ENCODE data around the gene TNS4. TPM values are rescaled to one million over a fixed set of nuclear protein-coding genes. Genes with fewer than 3 reads are reported as not detected.

TNS4 gene
- total and polyA plus RNA-seq, 9 of the 15 experiments (the other 6 are each of a cell fraction or from before 2014, with no cell fraction given) = 0.04 to 0.73 (median 0.24) TPM; not detected in 1

- TF ChIP-seq RREB1 (CRISPR knock-in tag; IDR thresholded peaks at IDR 0.05) = no peak
- TF ChIP-seq GTF3C2 (IDR thresholded peaks at IDR 0.05; ENCODE audit: borderline replicate concordance, extremely low read depth, insufficient read length) = no peak
- TF ChIP-seq MBD2 (IDR thresholded peaks at IDR 0.05; ENCODE audit: borderline replicate concordance, low read depth) = no peak
- no peak for TF ChIP-seq NFXL1 (CRISPR knock-in tag; IDR thresholded peaks at IDR 0.05)
- no peak for TF ChIP-seq KLF10 (CRISPR knock-in tag; IDR thresholded peaks at IDR 0.05)
- no peak for TF ChIP-seq YY1 (IDR thresholded peaks at IDR 0.05; ENCODE audit: borderline replicate concordance in 1 of 3, control insufficient read depth in 1 of 3, extremely low read depth in 1 of 3, insufficient read depth in 3 of 3, insufficient read length in 1 of 3, insufficient replicate concordance in 2 of 3, low read depth in 1 of 3, low read length in 2 of 3)
- no peak for TF ChIP-seq KLF13 (tag; IDR thresholded peaks at IDR 0.05; ENCODE audit: borderline replicate concordance, low read depth)
- no peak for TF ChIP-seq SP1 (CRISPR knock-in tag; IDR thresholded peaks at IDR 0.05)
- no peak for TF ChIP-seq NRF1 (conservative IDR thresholded peaks at IDR 0.05 in 1 of 2, IDR thresholded peaks at IDR 0.05 in 1 of 2)
Observed at GRCh38 chr17:40532520-40533253, 31.3 kb upstream of the TNS4 start (continued).

All from K562 (cell line).